Stimulated activated CD8-positive, alpha-beta memory T cell treated with anti-CD3 and anti-CD28 coated beads, Interleukin-15, amount 100 ng/mL, for 48 hours (primary cell): Measurements from ENCODE around the gene BACE2.
"Not testable (repeated sequence)": the region's sequence is repeated elsewhere in the genome, so short reads cannot be mapped to it uniquely, and the experiment has no call there.

Experiments used
- DNase-seq, 2 donors: peaks; one replicate each; pipeline ENCODE4 v3.0.0-alpha.2; 2020; ENCODE audit warnings: low read depth in 2 of 2

Gene BACE2

GRCh38 chr21:41277846-41278245 is 109.9 kb downstream of the BACE2 start:
- no peak for DNase-seq

GRCh38 chr21:41280115-41280919 is 112.4 kb downstream of the BACE2 start:
- DNase-seq: no peak

GRCh38 chr21:41282412-41282811 is 114.5 kb downstream of the BACE2 start:
- no peak for DNase-seq

GRCh38 chr21:41283211-41283818 is 115.4 kb downstream of the BACE2 start:
- peak; percentile 1 to 6 for DNase-seq

- no peak for DNase-seq
Observed at GRCh38 chr21:41289431-41289830, 121.5 kb downstream of the BACE2 start.

- no peak for DNase-seq
Observed at GRCh38 chr21:41290106-41290799, 122.3 kb downstream of the BACE2 start.

GRCh38 chr21:41294548-41295231 is 126.7 kb downstream of the BACE2 start:
- DNase-seq: no peak

- no peak for DNase-seq
Observed at GRCh38 chr21:41295721-41296254, 127.8 kb downstream of the BACE2 start.

GRCh38 chr21:41302976-41303375 is 135.0 kb downstream of the BACE2 start:
- no peak for DNase-seq

- DNase-seq: no peak
Observed at GRCh38 chr21:41304068-41304720, 136.2 kb downstream of the BACE2 start.

GRCh38 chr21:41307219-41307618 is 139.3 kb downstream of the BACE2 start:
- DNase-seq: no peak

GRCh38 chr21:41313285-41314164 is 145.6 kb downstream of the BACE2 start:
- not testable (repeated sequence) for DNase-seq

- DNase-seq: no peak
Observed at GRCh38 chr21:41315726-41316125, 147.8 kb downstream of the BACE2 start.

- no peak for DNase-seq
Observed at GRCh38 chr21:41316200-41317062, 148.5 kb downstream of the BACE2 start, which contains the start of gene FAM3B. TSS of gene FAM3B (plus strand) at chr21:41316801. CDS start at chr21:41316880, 79 bp downstream.

- DNase-seq: no peak
Observed at GRCh38 chr21:41317063-41317392, 149.1 kb downstream of the BACE2 start.

GRCh38 chr21:41317458-41317857 is 149.5 kb downstream of the BACE2 start:
- no peak for DNase-seq

- no peak for DNase-seq
Observed at GRCh38 chr21:41318218-41318617, 150.3 kb downstream of the BACE2 start.

- no peak for DNase-seq
Observed at GRCh38 chr21:41319273-41319672, 151.3 kb downstream of the BACE2 start.

GRCh38 chr21:41321211-41321907 is 153.4 kb downstream of the BACE2 start:
- DNase-seq: no peak
